Naive thymus-derived CD4-positive, alpha-beta T cell (primary cell): ENCODE data around the gene PRKAG2. TPM values are rescaled to one million over a fixed set of nuclear protein-coding genes. Genes with fewer than 3 reads are reported as not detected.

Experiments used
- ATAC-seq: fragments of 150-1000 bp; cut with Tn5 transposase; 2 replicates; pipeline ENCODE4 v1.10.0; 2021; ENCODE audit warnings: mild to moderate bottlenecking, moderate library complexity
- CTCF ChIA-PET: fragments of 350-600 bp; sonication (Branson Sonifier 250); formaldehyde crosslinking; loops from one replicate; lab custom pipeline; 2021; ENCODE audit warnings: antibody characterized with exemption; lab: Charles Lee
- POLR2A ChIA-PET: fragments of 350-600 bp; sonication (Branson Sonifier 250); formaldehyde crosslinking; loops from one replicate; lab custom pipeline; 2021; ENCODE audit warnings: antibody characterized with exemption, inconsistent platforms; lab: Charles Lee
- DNase-seq, 9 donors: peaks; one replicate each; pipeline versions ENCODE4 v3.0.0 to v3.0.0-alpha.2; 2020 to 2022; ENCODE audit warnings: mixed read lengths in 1 of 9
- H3K27ac ChIP-seq: one replicate; pipeline ENCODE4 v1.7.0; 2013; ENCODE audit warnings: mild to moderate bottlenecking, low read depth, low read length, moderate library complexity
- H3K27me3 ChIP-seq, 2 donors: one replicate each; pipeline ENCODE4 v1.7.0; 2013; ENCODE audit warnings: low read length in 2 of 2, mild to moderate bottlenecking in 2 of 2, moderate library complexity in 2 of 2; ENCODE audit not compliant: control insufficient read depth in 2 of 2, insufficient read depth in 2 of 2
- H3K36me3 ChIP-seq, 3 experiments: 1 replicate in 2 of 3; 2 replicates in 1 of 3; pipeline ENCODE4 v1.7.0; 2013; ENCODE audit warnings: low read length in 3 of 3, mild to moderate bottlenecking in 3 of 3, moderate library complexity in 1 of 3; ENCODE audit not compliant: insufficient read depth in 3 of 3, control insufficient read depth in 2 of 3
- H3K4me1 ChIP-seq, 2 donors: one replicate each; pipeline ENCODE4 v1.7.0; 2013; ENCODE audit warnings: low read length in 2 of 2, mild to moderate bottlenecking in 2 of 2, moderate library complexity in 1 of 2; ENCODE audit not compliant: control insufficient read depth in 2 of 2, insufficient read depth in 2 of 2
- H3K4me3 ChIP-seq: 2 replicates; pipeline ENCODE4 v1.7.0; 2013; ENCODE audit warnings: mild to moderate bottlenecking, low read length
- H3K9me3 ChIP-seq, 3 experiments: 1 replicate in 2 of 3; 2 replicates in 1 of 3; pipeline ENCODE4 v1.7.0; 2013; ENCODE audit warnings: low read length in 3 of 3; ENCODE audit not compliant: control insufficient read depth in 2 of 3
- H3K27ac Mint-ChIP-seq, 9 donors: one replicate each; pipeline ENCODE4 v1.8.0; 2020 to 2022; ENCODE audit warnings: mixed read lengths in 9 of 9, mild to moderate bottlenecking in 8 of 9, moderate library complexity in 5 of 9, inconsistent platforms in 2 of 9
- H3K27me3 Mint-ChIP-seq, 5 donors: one replicate each; pipeline ENCODE4 v1.8.0; 2021 to 2022; ENCODE audit warnings: mixed read lengths in 5 of 5, mild to moderate bottlenecking in 1 of 5
- H3K36me3 Mint-ChIP-seq, 5 donors: one replicate each; pipeline ENCODE4 v1.8.0; 2020 to 2022; ENCODE audit warnings: mixed read lengths in 5 of 5, mild to moderate bottlenecking in 3 of 5, inconsistent platforms in 1 of 5
- H3K4me1 Mint-ChIP-seq, 7 donors: one replicate each; pipeline ENCODE4 v1.8.0; 2020 to 2022; ENCODE audit warnings: mixed read lengths in 7 of 7, mild to moderate bottlenecking in 3 of 7, inconsistent platforms in 1 of 7
- H3K4me3 Mint-ChIP-seq, 10 donors: one replicate each; pipeline ENCODE4 v1.8.0; 2020 to 2022; ENCODE audit warnings: mild to moderate bottlenecking in 10 of 10, mixed read lengths in 10 of 10, moderate library complexity in 6 of 10, inconsistent platforms in 2 of 10
- H3K9me3 Mint-ChIP-seq, 11 donors: one replicate each; pipeline ENCODE4 v1.8.0; 2020 to 2022; ENCODE audit warnings: mixed read lengths in 11 of 11, mild to moderate bottlenecking in 4 of 11, inconsistent platforms in 1 of 11, moderate library complexity in 1 of 11
- intact Hi-C, 2 donors: fragments of 100-400 bp; cut with micrococcal nuclease; formaldehyde crosslinking; loops; one replicate each; pipeline ENCODE4 v1.15.1; 2023
- polyA plus RNA-seq, 2 donors: library from polyadenylated mRNA; unstranded; fragments of 300-500 nt; fragmentation: Illumina TruSeq; gene quantifications; one replicate each; pipeline ENCODE4 v1.2.3, GENCODE V29; 2021
- total RNA-seq, 6 experiments: library from RNA in 5 of 6; stranded (reverse) in 5 of 6; gene quantifications; 1 replicate in 5 of 6; 2 replicates in 1 of 6; pipeline ENCODE4 v1.2.3 and lab custom pipeline; 2021 to 2026

PRKAG2 gene
- total and polyA plus RNA-seq, 7 experiments from 2014 or later = 15.0 to 74.4 (median 55.7) TPM

DNA sequence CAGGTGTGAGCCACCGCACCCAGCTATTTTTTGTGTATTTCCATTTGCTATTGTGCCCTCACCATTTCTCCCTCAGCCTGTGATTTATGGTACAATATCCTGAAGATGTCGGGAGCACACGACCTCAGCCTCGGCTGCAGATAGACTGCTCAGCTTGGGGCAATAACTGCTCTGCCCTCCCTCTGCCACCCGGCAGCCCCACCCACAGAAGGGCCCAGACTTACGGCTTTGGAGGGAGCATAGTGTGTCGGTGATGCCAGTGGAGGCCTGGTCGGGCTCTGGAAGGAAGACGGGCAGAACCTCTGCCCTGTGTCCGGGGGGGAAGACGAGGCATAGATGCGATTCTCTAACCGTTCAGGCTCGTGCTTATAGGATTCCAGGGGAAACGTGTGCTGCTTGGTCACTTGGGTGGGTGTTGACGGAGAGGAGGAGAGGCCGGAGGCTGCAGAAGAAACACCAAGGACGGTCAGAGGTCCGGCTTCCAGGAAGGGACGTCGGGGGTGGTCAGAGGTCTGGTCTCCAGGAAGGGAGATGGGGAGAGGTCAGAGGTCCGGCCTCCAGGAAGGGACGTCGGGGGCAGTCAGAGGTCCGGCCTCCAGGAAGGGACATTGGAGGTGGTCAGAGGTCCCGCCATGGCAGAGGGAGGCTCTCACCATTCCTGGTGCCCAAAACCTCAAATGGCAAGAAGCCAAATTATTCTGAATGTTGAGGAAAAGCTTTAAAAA, 201.6 kb downstream of the PRKAG2 start:
- H3K27me3 ChIP-seq = no peaks in the 10 kb centered on the region
- peaks cover 0 to 23% (median 0%) of the 10 kb centered on the region in 3 experiments for H3K36me3 ChIP-seq
- intact Hi-C loops = no loop called here
- DNase-seq (no peak), ATAC-seq (no peak)
- ChIA-PET CTCF (no interaction called here), POLR2A (no interaction called here)
- H3K4me3 ChIP-seq = no peak overlapping the region
- H3K27ac ChIP-seq = no peak overlapping the region
- Mint-ChIP-seq H3K4me1 (peaks cover 6 to 33% (median 30%) of the 10 kb centered on the region in 7 donors), H3K9me3 (peaks cover 0 to 2% (median 0%) of the 10 kb centered on the region in 11 donors), H3K27ac (peak overlapping the region in 1 of 9 donors; percentile 46), H3K27me3 (peaks cover 0 to 2% (median 0%) of the 10 kb centered on the region in 5 donors), H3K36me3 (peaks cover 0 to 44% (median 19%) of the 10 kb centered on the region in 5 donors), H3K4me3 (no peak overlapping the region)
- H3K4me1 ChIP-seq = peaks cover 0 to 7% of the 10 kb centered on the region in 2 donors
- H3K9me3 ChIP-seq = no peaks in the 10 kb centered on the region

DNA sequence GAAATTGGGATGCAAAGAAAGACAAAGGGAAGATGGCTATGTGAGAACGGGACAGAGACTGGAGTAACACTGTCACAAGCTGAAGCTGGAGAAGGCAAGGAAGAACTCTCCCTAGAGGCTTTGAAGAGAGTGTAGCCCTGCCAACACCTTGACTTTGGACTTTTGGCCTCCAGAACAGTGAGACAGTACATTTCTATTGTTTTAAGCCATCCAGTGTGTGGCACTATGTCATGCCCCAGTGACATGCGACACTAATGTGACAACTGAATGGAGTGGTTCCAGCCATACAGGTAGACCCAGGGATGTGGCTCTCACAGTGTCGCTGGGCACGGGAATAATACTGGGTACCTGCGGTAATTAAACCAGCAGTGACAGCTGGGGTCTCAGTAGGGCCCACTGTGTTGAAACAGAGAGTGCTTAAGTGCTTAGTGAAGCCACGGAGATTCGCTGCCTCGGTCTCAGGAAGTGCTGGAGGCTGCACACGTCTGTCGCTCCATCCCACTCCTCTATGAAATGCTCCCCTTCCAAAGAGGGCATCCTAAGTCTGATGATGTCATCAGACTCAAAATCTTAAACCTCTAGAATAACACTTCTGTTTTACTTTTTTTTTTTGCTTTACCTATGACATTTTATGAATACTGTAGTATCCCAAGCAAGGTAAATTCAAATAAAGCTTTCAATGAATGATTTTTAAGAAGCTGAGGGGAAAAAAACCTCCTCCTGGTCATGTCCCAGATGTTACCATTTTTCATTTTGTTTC, 202.6 kb downstream of the PRKAG2 start:
- Mint-ChIP-seq H3K4me3 (no peak overlapping the region), H3K9me3 (peaks cover 0 to 11% (median 0%) of the 10 kb centered on the region in 11 donors), H3K27ac (no peak overlapping the region), H3K27me3 (peaks cover 0 to 2% (median 0%) of the 10 kb centered on the region in 5 donors), H3K4me1 (peaks cover 6 to 28% (median 23%) of the 10 kb centered on the region in 7 donors), H3K36me3 (peaks cover 0 to 54% (median 29%) of the 10 kb centered on the region in 5 donors)
- ATAC-seq = no peak
- CTCF ChIA-PET = no interaction called here
- POLR2A ChIA-PET = no interaction called here
- Histone ChIP-seq H3K27me3 (no peaks in the 10 kb centered on the region), H3K36me3 (peaks cover 0 to 23% (median 0%) of the 10 kb centered on the region in 3 experiments), H3K27ac (no peak overlapping the region), H3K9me3 (no peaks in the 10 kb centered on the region), H3K4me3 (no peak overlapping the region), H3K4me1 (peaks cover 0 to 5% of the 10 kb centered on the region in 2 donors)
- intact Hi-C loops = no loop called here
- no peak for DNase-seq

DNA sequence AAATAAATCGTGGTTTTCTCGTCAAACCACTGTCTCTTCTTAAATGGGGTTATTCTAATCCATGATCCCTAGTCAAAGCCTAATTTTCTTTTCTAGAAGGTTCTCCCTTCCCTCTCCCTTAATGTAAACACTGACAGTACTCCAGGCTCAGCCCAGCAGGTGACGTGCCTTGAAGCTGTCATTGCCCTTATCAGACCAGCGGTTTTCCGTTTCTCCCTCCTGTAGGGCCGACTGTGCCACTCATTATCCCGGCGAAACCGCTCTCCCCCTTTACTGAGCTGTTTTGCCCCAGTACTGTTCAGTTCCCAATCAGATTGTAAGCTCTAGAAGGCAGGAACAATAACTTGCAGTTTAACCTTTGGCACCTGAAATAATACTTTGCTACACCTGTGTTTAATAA, 203.7 kb downstream of the PRKAG2 start:
- DNase-seq (no peak), ATAC-seq (no peak)
- Mint-ChIP-seq H3K36me3 (peaks cover 0 to 65% (median 40%) of the 10 kb centered on the region in 5 donors), H3K9me3 (peaks cover 0 to 22% (median 7%) of the 10 kb centered on the region in 11 donors), H3K4me3 (no peak overlapping the region), H3K27me3 (peaks cover 0 to 2% (median 0%) of the 10 kb centered on the region in 5 donors), H3K4me1 (peaks cover 0 to 20% (median 13%) of the 10 kb centered on the region in 7 donors), H3K27ac (peak overlapping the region in 2 of 9 donors; percentile 18 to 29)
- no peak overlapping the region for H3K27ac ChIP-seq
- H3K36me3 ChIP-seq = peaks cover 0 to 31% (median 0%) of the 10 kb centered on the region in 3 experiments
- no peak overlapping the region for H3K4me3 ChIP-seq
- CTCF ChIA-PET = no interaction called here
- POLR2A ChIA-PET = no interaction called here
- H3K4me1 ChIP-seq = no peaks in the 10 kb centered on the region
- intact Hi-C loops = no loop called here
- H3K27me3 ChIP-seq = no peaks in the 10 kb centered on the region
- no peaks in the 10 kb centered on the region for H3K9me3 ChIP-seq

- Mint-ChIP-seq H3K27ac (no peak overlapping the region), H3K36me3 (peaks cover 0 to 66% (median 45%) of the 10 kb centered on the region in 5 donors), H3K4me1 (peaks cover 0 to 19% (median 10%) of the 10 kb centered on the region in 7 donors), H3K9me3 (peaks cover 0 to 26% (median 7%) of the 10 kb centered on the region in 11 donors), H3K27me3 (peaks cover 0 to 2% (median 0%) of the 10 kb centered on the region in 5 donors), H3K4me3 (no peak overlapping the region)
- ATAC-seq = no peak
- intact Hi-C loops = no loop called here
- Histone ChIP-seq H3K36me3 (peaks cover 0 to 36% (median 0%) of the 10 kb centered on the region in 3 experiments), H3K4me3 (no peak overlapping the region), H3K4me1 (no peaks in the 10 kb centered on the region), H3K27ac (no peak overlapping the region), H3K27me3 (no peaks in the 10 kb centered on the region), H3K9me3 (no peaks in the 10 kb centered on the region)
- no peak for DNase-seq
- ChIA-PET POLR2A (interaction anchor here (0.6 kb wide), 1 partner anchor 288 kb away, joined by 3 read pairs; no protein-coding TSS in a partner anchor), CTCF (no interaction called here)
Observed at GRCh38 chr7:151672716-151673115, 204.2 kb downstream of the PRKAG2 start.

GRCh38 chr7:151671514-151671913, 205.4 kb downstream of the PRKAG2 start:
- H3K4me3 ChIP-seq = no peak overlapping the region
- peaks cover 0 to 40% (median 0%) of the 10 kb centered on the region in 3 experiments for H3K36me3 ChIP-seq
- intact Hi-C loops = no loop called here
- ChIA-PET POLR2A (interaction anchor here (0.6 kb wide), 1 partner anchor 133 kb away, joined by 3 read pairs; no protein-coding TSS in a partner anchor), CTCF (no interaction called here)
- Mint-ChIP-seq H3K4me1 (peaks cover 3 to 24% (median 8%) of the 10 kb centered on the region in 7 donors), H3K4me3 (no peak overlapping the region), H3K27me3 (peaks cover 0 to 2% (median 0%) of the 10 kb centered on the region in 5 donors), H3K36me3 (peaks cover 0 to 72% (median 54%) of the 10 kb centered on the region in 5 donors), H3K27ac (no peak overlapping the region), H3K9me3 (peaks cover 0 to 34% (median 11%) of the 10 kb centered on the region in 11 donors)
- H3K27ac ChIP-seq = no peak overlapping the region
- peaks cover 0 to 5% (median 0%) of the 10 kb centered on the region in 3 experiments for H3K9me3 ChIP-seq
- ATAC-seq (no peak), DNase-seq (no peak)
- no peaks in the 10 kb centered on the region for H3K27me3 ChIP-seq
- no peaks in the 10 kb centered on the region for H3K4me1 ChIP-seq

GRCh38 chr7:151669762-151670161, 207.2 kb downstream of the PRKAG2 start:
- no peak overlapping the region for H3K27ac ChIP-seq
- POLR2A ChIA-PET = no interaction called here
- CTCF ChIA-PET = no interaction called here
- no peaks in the 10 kb centered on the region for H3K4me1 ChIP-seq
- H3K4me1 Mint-ChIP-seq = peaks cover 0 to 24% (median 8%) of the 10 kb centered on the region in 7 donors
- H3K9me3 ChIP-seq = peaks cover 0 to 5% (median 0%) of the 10 kb centered on the region in 3 experiments
- DNase-seq (no peak), ATAC-seq (no peak)
- H3K27ac Mint-ChIP-seq = no peak overlapping the region
- H3K4me3 Mint-ChIP-seq = no peak overlapping the region
- peaks cover 0 to 34% (median 11%) of the 10 kb centered on the region in 11 donors for H3K9me3 Mint-ChIP-seq
- H3K27me3 Mint-ChIP-seq = peaks cover 0 to 2% (median 0%) of the 10 kb centered on the region in 5 donors
- intact Hi-C loops = no loop called here
- peaks cover 0 to 39% (median 0%) of the 10 kb centered on the region in 3 experiments for H3K36me3 ChIP-seq
- H3K27me3 ChIP-seq = no peaks in the 10 kb centered on the region
- peaks cover 0 to 75% (median 52%) of the 10 kb centered on the region in 5 donors for H3K36me3 Mint-ChIP-seq
- no peak overlapping the region for H3K4me3 ChIP-seq
